Stomach (tissue), 9 donors: Measurements from ENCODE around the gene CEACAM4. TPM values are rescaled to one million over a fixed set of nuclear protein-coding genes. Genes with fewer than 3 reads are reported as not detected.
A peak's percentile ranks its signal among the peaks of the same experiment; 100 is the strongest.

Source experiments
- DNase-seq, 2 donors: peaks; one replicate each; pipeline versions ENCODE4 v3.0.0 to v3.0.0-alpha.2; 2013 to 2019
- H3K27ac ChIP-seq, 5 donors: fragments of 200-600 bp in 4 of 5; sonication (generic) in 4 of 5; one replicate each; pipeline ENCODE4 v1.5.1; 2013 to 2019; ENCODE audit warnings: mild to moderate bottlenecking in 1 of 5, moderate library complexity in 1 of 5
- H3K27me3 ChIP-seq, 3 donors: fragments of 200-600 bp; sonication (generic); one replicate each; pipeline ENCODE4 v1.5.1; 2017 to 2019; ENCODE audit warnings: mixed run types in 1 of 3
- H3K36me3 ChIP-seq, 4 donors: fragments of 200-600 bp; sonication (generic); 1 replicate in 3 of 4; 2 replicates in 1 of 4; pipeline ENCODE4 v1.5.1; 2016 to 2019
- H3K4me1 ChIP-seq, 4 donors: fragments of 200-600 bp; sonication (generic); one replicate each; pipeline ENCODE4 v1.5.1; 2016 to 2019
- H3K4me3 ChIP-seq, 4 donors: fragments of 200-600 bp; sonication (generic) in 3 of 4; one replicate each; pipeline ENCODE4 v1.5.1; 2016 to 2019; ENCODE audit warnings: mild to moderate bottlenecking in 1 of 4
- H3K9me3 ChIP-seq, 4 donors: fragments of 200-600 bp; sonication (generic); one replicate each; pipeline ENCODE4 v1.5.1; 2016 to 2019
- CTCF ChIP-seq, 7 experiments: fragments of 450-650 bp in 4 of 7; fragments of 200-600 bp in 3 of 7; sonication (generic) in 3 of 7; IDR thresholded peaks; one replicate each; pipeline ENCODE4 v1.5.1; 2016 to 2019; ENCODE audit warnings: antibody characterized with exemption in 7 of 7, control low read depth in 2 of 7, mild to moderate bottlenecking in 1 of 7
- EP300 ChIP-seq: sonication (generic); formaldehyde crosslinking; IDR thresholded peaks from one replicate; pipeline ENCODE4 v1.6.1; 2017; ENCODE audit warnings: antibody characterized with exemption
- POLR2A ChIP-seq, 4 donors: fragments of 450-650 bp; IDR thresholded peaks; one replicate each; pipeline ENCODE4 v1.6.1; 2016; ENCODE audit warnings: antibody characterized with exemption in 4 of 4, control low read depth in 2 of 4, mild to moderate bottlenecking in 1 of 4, moderate library complexity in 1 of 4
- POLR2AphosphoS5 ChIP-seq, 3 donors: sonication (generic); formaldehyde crosslinking; IDR thresholded peaks; one replicate each; pipeline ENCODE4 v1.6.1; 2016; ENCODE audit warnings: antibody characterized with exemption in 3 of 3
- WGBS, 5 donors: extraction: QIAGEN DNeasy Blood & Tissue Kit in 3 of 5; methylation state at CpG; one replicate each; pipeline versions ENCODE4 v1.1.5 to v1.1.7; 2013 to 2018; 5-methylcytosine and 5-hydroxymethylcytosine counted together
- intact Hi-C: fragments of 100-400 bp; cut with DNase I; formaldehyde crosslinking; loops from one replicate; pipeline ENCODE4 v1.15.1; 2023; ENCODE audit warnings: low total_unique reads
- polyA plus RNA-seq, 3 donors: library from polyadenylated mRNA; stranded (reverse); fragments of 200-250 nt; gene quantifications; one replicate each; pipeline ENCODE4 v1.2.3, GENCODE V29; 2013
- total RNA-seq, 5 donors: library from RNA; depleted of rRNA; stranded (reverse); fragments of >200 nt; gene quantifications; one replicate each; pipeline versions ENCODE4 v1.1.0 to v1.2.3, GENCODE V29; 2014 to 2016
- donor health status: healthy with polysubstance abuse.
- donor health status: Bipolar disorder and iron deficiency.
- donor health status: healthy.

CEACAM4 gene
- total and polyA plus RNA-seq, 8 donors = 0.63 to 8.3 (median 1.4) TPM; not detected in 4

- Histone ChIP-seq H3K27ac (peak overlapping the region in 1 of 5 donors; percentile 25), H3K36me3 (no peaks in the 10 kb centered on the region), H3K4me3 (no peak overlapping the region), H3K4me1 (no peaks in the 10 kb centered on the region), H3K9me3 (no peaks in the 10 kb centered on the region), H3K27me3 (peaks cover 0 to 70% (median under 1%) of the 10 kb centered on the region in 3 donors)
- TF ChIP-seq CTCF (IDR thresholded peaks at IDR 0.05) (no peak), EP300 (no peak), POLR2AphosphoS5 (IDR thresholded peaks at IDR 0.05) (no peak), POLR2A (IDR thresholded peaks at IDR 0.05) (no peak)
- intact Hi-C loops = no loop called here
- DNase-seq = no peak
- 39 to 68% (median 53%) methylated on average over 7 of the region's 7 CpGs for WGBS, 5 donors
These were observed 5.2 kb downstream of the CEACAM4 start for GRCh38 chr19:41621654-41622053.

GRCh38 chr19:41621226-41621625 is 5.6 kb downstream of the CEACAM4 start:
- Histone ChIP-seq H3K36me3 (no peaks in the 10 kb centered on the region), H3K4me1 (no peaks in the 10 kb centered on the region), H3K27me3 (peaks cover 0 to 66% (median 0%) of the 10 kb centered on the region in 3 donors), H3K4me3 (no peak overlapping the region), H3K9me3 (no peaks in the 10 kb centered on the region), H3K27ac (peak overlapping the region in 1 of 5 donors; percentile 25)
- DNase-seq = no peak
- no peak for TF ChIP-seq POLR2A (IDR thresholded peaks at IDR 0.05)
- TF ChIP-seq POLR2AphosphoS5 (IDR thresholded peaks at IDR 0.05) = no peak
- no peak for TF ChIP-seq CTCF (IDR thresholded peaks at IDR 0.05)
- no peak for TF ChIP-seq EP300
- intact Hi-C loops = no loop called here
- WGBS, 5 donors = 45 to 71% (median 52%) methylated on average over 4 of the region's 4 CpGs

GRCh38 chr19:41620171-41620570 is 6.7 kb downstream of the CEACAM4 start:
- intact Hi-C loops = no loop called here
- H3K9me3 ChIP-seq = no peaks in the 10 kb centered on the region
- no peaks in the 10 kb centered on the region for H3K4me1 ChIP-seq
- H3K27ac ChIP-seq = no peak overlapping the region
- no peaks in the 10 kb centered on the region for H3K36me3 ChIP-seq
- DNase-seq = no peak
- 56 to 90% (median 63%) methylated on average over 3 to 5 of the region's 5 CpGs for WGBS, 5 donors
- TF ChIP-seq EP300 = no peak
- no peak for TF ChIP-seq POLR2A (IDR thresholded peaks at IDR 0.05)
- no peak for TF ChIP-seq CTCF (IDR thresholded peaks at IDR 0.05)
- no peak for TF ChIP-seq POLR2AphosphoS5 (IDR thresholded peaks at IDR 0.05)
- H3K4me3 ChIP-seq = no peak overlapping the region
- H3K27me3 ChIP-seq = peaks cover 0 to 62% (median 0%) of the 10 kb centered on the region in 3 donors

GRCh38 chr19:41619018-41619556 is 7.8 kb downstream of the CEACAM4 start:
- intact Hi-C loops = no loop called here
- peaks cover 0 to 66% (median 0%) of the 10 kb centered on the region in 3 donors for H3K27me3 ChIP-seq
- no peak overlapping the region for H3K27ac ChIP-seq
- TF ChIP-seq EP300 = no peak
- TF ChIP-seq POLR2AphosphoS5 (IDR thresholded peaks at IDR 0.05) = no peak
- TF ChIP-seq POLR2A (IDR thresholded peaks at IDR 0.05) = no peak
- no peak for TF ChIP-seq CTCF (IDR thresholded peaks at IDR 0.05)
- no peak for DNase-seq
- H3K9me3 ChIP-seq = no peaks in the 10 kb centered on the region
- no peaks in the 10 kb centered on the region for H3K4me1 ChIP-seq
- 25 to 32% (median 30%) methylated on average over 4 to 7 of the region's 7 CpGs for WGBS, 5 donors
- H3K4me3 ChIP-seq = no peak overlapping the region
- no peaks in the 10 kb centered on the region for H3K36me3 ChIP-seq
